HEK293T (cell line): ENCODE measurements around the gene TRIM67.

ENCODE experiments used
- CTCF ChIA-PET: fragments of 350-600 bp; formaldehyde crosslinking; extraction: SDS; loops from one replicate; lab custom pipeline; 2021; ENCODE audit warnings: antibody characterized with exemption, inconsistent platforms; lab: Yijun Ruan, JAX
- POLR2A ChIA-PET: fragments of 350-600 bp; formaldehyde crosslinking; extraction: SDS; loops from one replicate; lab custom pipeline; 2020; ENCODE audit warnings: antibody characterized with exemption, inconsistent platforms; lab: Yijun Ruan, JAX
- DNase-seq: peaks from one replicate; pipeline ENCODE4 v3.0.0; 2012; ENCODE audit warnings: mixed read lengths; ENCODE audit errors: extremely low spot score
- ARNT ChIP-seq: fragments of 450-650 bp; IDR thresholded peaks from 2 replicates; pipeline ENCODE4 v1.6.1; 2017; ENCODE audit warnings: mild to moderate bottlenecking
- BHLHE40 ChIP-seq: fragments of 450-650 bp; IDR thresholded peaks from 2 replicates; pipeline ENCODE4 v1.6.1; 2016; ENCODE audit warnings: mild to moderate bottlenecking, moderate library complexity, borderline replicate concordance
- CTBP1 ChIP-seq: fragments of 450-650 bp; IDR thresholded peaks from 2 replicates; pipeline ENCODE4 v1.6.1; 2016; ENCODE audit warnings: borderline replicate concordance
- ELF4 ChIP-seq: fragments of 450-650 bp; IDR thresholded peaks from 2 replicates; pipeline ENCODE4 v1.6.1; 2017; ENCODE audit warnings: antibody characterized with exemption
- FOXA1 ChIP-seq: fragments of 450-650 bp; IDR thresholded peaks from 2 replicates; pipeline ENCODE4 v1.6.1; 2016; ENCODE audit warnings: mild to moderate bottlenecking
- FOXK2 ChIP-seq: fragments of 450-650 bp; IDR thresholded peaks from 2 replicates; pipeline ENCODE4 v1.6.1; 2016; ENCODE audit warnings: mild to moderate bottlenecking
- FOXM1 ChIP-seq: fragments of 450-650 bp; IDR thresholded peaks from 2 replicates; pipeline ENCODE4 v1.6.1; 2017; ENCODE audit warnings: mild to moderate bottlenecking, borderline replicate concordance
- HDGF ChIP-seq: fragments of 450-650 bp; IDR thresholded peaks from 2 replicates; pipeline ENCODE4 v1.6.1; 2017; ENCODE audit warnings: antibody characterized with exemption, borderline replicate concordance
- L3MBTL2 ChIP-seq: fragments of 450-650 bp; conservative IDR thresholded peaks from 2 replicates; pipeline ENCODE4 v1.6.1; 2016; ENCODE audit warnings: mild to moderate bottlenecking
- LEF1 ChIP-seq: fragments of 450-650 bp; IDR thresholded peaks from 2 replicates; pipeline ENCODE4 v1.6.1; 2017; ENCODE audit warnings: mild to moderate bottlenecking, borderline replicate concordance
- NFRKB ChIP-seq: fragments of 450-650 bp; IDR thresholded peaks from 2 replicates; pipeline ENCODE4 v1.6.1; 2016; ENCODE audit warnings: mild to moderate bottlenecking, moderate library complexity
- PKNOX1 ChIP-seq: fragments of 450-650 bp; IDR thresholded peaks from 2 replicates; pipeline ENCODE4 v1.6.1; 2016
- SP1 ChIP-seq: fragments of 450-650 bp; IDR thresholded peaks from 2 replicates; pipeline ENCODE4 v1.6.1; 2017
- SUZ12 ChIP-seq: fragments of 450-650 bp; IDR thresholded peaks from 2 replicates; pipeline ENCODE4 v1.6.1; 2016; ENCODE audit warnings: mild to moderate bottlenecking
- TARDBP ChIP-seq: fragments of 450-650 bp; IDR thresholded peaks from 2 replicates; pipeline ENCODE4 v1.6.1; 2016
- ZNF384 ChIP-seq: fragments of 450-650 bp; IDR thresholded peaks from 2 replicates; pipeline ENCODE4 v1.6.1; 2016

Gene TRIM67

GRCh38 chr1:231232870-231233734 lies 71.2 kb downstream of the TRIM67 start:
- CTCF ChIA-PET = no interaction called here
- TF ChIP-seq LEF1 = no peak
- TF ChIP-seq SP1 = no peak
- TF ChIP-seq ARNT = no peak
- TF ChIP-seq BHLHE40 = no peak
- no peak for TF ChIP-seq CTBP1
- no peak for TF ChIP-seq ELF4
- no peak for TF ChIP-seq FOXA1
- POLR2A ChIA-PET = no interaction called here
- DNase-seq = no peak

- DNase-seq = no peak
- ChIA-PET POLR2A (no interaction called here), CTCF (interaction anchor here (0.5 kb wide), 1 partner anchor 542 kb away, joined by 5 read pairs; no protein-coding TSS in a partner anchor)
These were observed 72.0 kb downstream of the TRIM67 start for GRCh38 chr1:231233735-231234417.

GRCh38 chr1:231234506-231234905 lies 72.6 kb downstream of the TRIM67 start:
- no peak for TF ChIP-seq LEF1
- TF ChIP-seq SUZ12 = no peak
- TF ChIP-seq FOXA1 = no peak
- TF ChIP-seq HDGF = no peak
- no peak for TF ChIP-seq ARNT

More at GRCh38 chr1:231233735-231234417, 72.0 kb downstream of the TRIM67 start:
- no peak for TF ChIP-seq PKNOX1
- no peak for TF ChIP-seq TARDBP
- TF ChIP-seq SP1 = no peak
- no peak for TF ChIP-seq FOXA1
- no peak for TF ChIP-seq NFRKB
- no peak for TF ChIP-seq ARNT
- no peak for TF ChIP-seq FOXM1
- no peak for TF ChIP-seq SUZ12
- no peak for TF ChIP-seq ELF4
- no peak for TF ChIP-seq L3MBTL2
- TF ChIP-seq CTBP1 = no peak
- no peak for TF ChIP-seq LEF1
- TF ChIP-seq FOXK2 = no peak
- TF ChIP-seq HDGF = no peak
- TF ChIP-seq ZNF384 = no peak
- TF ChIP-seq BHLHE40 = no peak

GRCh38 chr1:231235526-231236207 lies 73.8 kb downstream of the TRIM67 start:
- ChIA-PET CTCF (interaction anchor here (0.6 kb wide), 1 partner anchor 198 kb away, joined by 4 read pairs; no protein-coding TSS in a partner anchor), POLR2A (interaction anchor here (1.1 kb wide), 1 partner anchor 13 kb away, joined by 3 read pairs; no protein-coding TSS in a partner anchor)
- TF ChIP-seq ZNF384 (no peak), CTBP1 (no peak), L3MBTL2 (no peak), ARNT (no peak), HDGF (no peak), FOXK2 (no peak), FOXA1 (no peak), ELF4 (no peak), SUZ12 (no peak), BHLHE40 (no peak), TARDBP (no peak), LEF1 (no peak), PKNOX1 (no peak), NFRKB (no peak), SP1 (no peak)

More at GRCh38 chr1:231234506-231234905, 72.6 kb downstream of the TRIM67 start:
- CTCF ChIA-PET = no interaction called here
- POLR2A ChIA-PET = no interaction called here
- no peak for DNase-seq

GRCh38 chr1:231236208-231236591 lies 74.3 kb downstream of the TRIM67 start:
- POLR2A ChIA-PET = interaction anchor here (1.1 kb wide), 1 partner anchor 14 kb away, joined by 3 read pairs; no protein-coding TSS in a partner anchor
- CTCF ChIA-PET = no interaction called here
- no peak for TF ChIP-seq HDGF
- no peak for TF ChIP-seq LEF1
- no peak for TF ChIP-seq ZNF384
- no peak for TF ChIP-seq BHLHE40
- no peak for TF ChIP-seq FOXA1
- TF ChIP-seq TARDBP = no peak
- TF ChIP-seq FOXK2 = no peak
- TF ChIP-seq FOXM1 = no peak
- no peak for TF ChIP-seq SP1
- TF ChIP-seq ELF4 = no peak
- DNase-seq = no peak

More at GRCh38 chr1:231235526-231236207, 73.8 kb downstream of the TRIM67 start:
- DNase-seq = no peak
